ENCODE results near the gene DAPK3.

The DAPK3 gene

DNA sequence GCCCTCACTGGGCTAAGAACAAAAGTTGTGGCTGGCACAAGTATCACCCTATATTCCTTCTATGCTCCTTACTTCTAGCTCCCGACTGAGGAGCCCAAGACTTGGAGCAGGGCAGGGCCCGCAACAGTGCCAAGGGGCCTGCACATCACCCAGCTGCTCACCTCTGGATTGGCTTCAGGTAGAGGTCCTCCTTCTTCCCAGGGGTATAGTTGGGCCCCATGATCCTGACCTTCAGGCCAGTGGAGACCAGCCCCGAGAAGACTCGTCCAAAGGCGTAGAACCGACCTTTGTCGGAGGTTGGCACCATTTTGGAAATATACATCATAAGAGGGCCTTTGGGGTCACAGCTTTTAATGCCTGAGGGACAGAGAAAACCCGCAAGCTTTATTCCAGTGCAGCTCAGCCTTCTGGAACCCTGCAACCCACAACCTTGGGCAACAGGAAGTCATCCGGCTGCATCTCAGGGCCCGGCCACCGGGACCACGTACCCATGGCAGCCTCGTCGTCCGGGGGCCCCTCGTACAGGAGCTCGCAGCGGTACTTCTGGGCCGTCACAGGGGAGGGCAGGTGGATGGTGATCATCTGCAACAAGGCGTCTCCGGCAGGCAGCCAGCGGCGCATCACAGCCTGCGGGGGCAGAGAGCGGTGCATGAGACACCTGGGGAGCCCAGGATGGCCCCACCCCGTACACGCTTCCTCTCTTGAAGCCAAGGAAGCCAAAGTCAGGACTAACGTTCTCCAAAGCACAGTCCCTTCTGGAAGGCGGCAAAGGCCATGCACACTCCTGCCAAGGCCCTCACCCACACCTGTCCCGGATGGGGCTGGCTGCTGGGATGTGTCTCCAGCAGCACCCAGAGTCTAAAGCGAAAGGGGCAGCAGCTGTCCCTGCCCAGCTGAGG, 9.7 kb upstream of the DAPK3 start:
- Histone ChIP-seq H4K20me1 (ENCODE audit: insufficient read depth, low read length) (peaks cover 88% of the 10 kb centered on the region), H3K9ac (ENCODE audit: low read length) (no peak overlapping the region), H3K9me2 (replicated peaks; ENCODE audit: insufficient read depth, low read length) (no peaks in the 10 kb centered on the region), H3K4me1 (ENCODE audit: low read length) (peaks cover 8% of the 10 kb centered on the region), H3K4me3 (ENCODE audit: low read length) (no peak overlapping the region), H3K36me3 (replicated peaks; ENCODE audit: insufficient read depth, low read length) (peaks cover 86% of the 10 kb centered on the region), H3K79me2 (ENCODE audit: low read length) (peaks cover 94% of the 10 kb centered on the region), H3K4me2 (ENCODE audit: low read depth, low read length) (no peak overlapping the region), H2AFZ (ENCODE audit: low read length) (no peak overlapping the region), H3K27me3 (replicated peaks; ENCODE audit: insufficient read depth, low read length) (no peaks in the 10 kb centered on the region), H3F3A (ENCODE audit: insufficient read depth, low read length) (peaks cover 86% of the 10 kb centered on the region), H3K27ac (ENCODE audit: low read length) (no peak overlapping the region), H3K9me3 (replicated peaks; ENCODE audit: insufficient read depth, low read length) (no peaks in the 10 kb centered on the region)
- DNase-seq: no peak
- TF ChIP-seq EZH2 (optimal IDR thresholded peaks at IDR 0.05; ENCODE audit: low read depth, low read length): no peak
- no peak for TF ChIP-seq EZH2phosphoT487 (IDR thresholded peaks at IDR 0.05; ENCODE audit: low read length)
- TF ChIP-seq, protein P1, sequence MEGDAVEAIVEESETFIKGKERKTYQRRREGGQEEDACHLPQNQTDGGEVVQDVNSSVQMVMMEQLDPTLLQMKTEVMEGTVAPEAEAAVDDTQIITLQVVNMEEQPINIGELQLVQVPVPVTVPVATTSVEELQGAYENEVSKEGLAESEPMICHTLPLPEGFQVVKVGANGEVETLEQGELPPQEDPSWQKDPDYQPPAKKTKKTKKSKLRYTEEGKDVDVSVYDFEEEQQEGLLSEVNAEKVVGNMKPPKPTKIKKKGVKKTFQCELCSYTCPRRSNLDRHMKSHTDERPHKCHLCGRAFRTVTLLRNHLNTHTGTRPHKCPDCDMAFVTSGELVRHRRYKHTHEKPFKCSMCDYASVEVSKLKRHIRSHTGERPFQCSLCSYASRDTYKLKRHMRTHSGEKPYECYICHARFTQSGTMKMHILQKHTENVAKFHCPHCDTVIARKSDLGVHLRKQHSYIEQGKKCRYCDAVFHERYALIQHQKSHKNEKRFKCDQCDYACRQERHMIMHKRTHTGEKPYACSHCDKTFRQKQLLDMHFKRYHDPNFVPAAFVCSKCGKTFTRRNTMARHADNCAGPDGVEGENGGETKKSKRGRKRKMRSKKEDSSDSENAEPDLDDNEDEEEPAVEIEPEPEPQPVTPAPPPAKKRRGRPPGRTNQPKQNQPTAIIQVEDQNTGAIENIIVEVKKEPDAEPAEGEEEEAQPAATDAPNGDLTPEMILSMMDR (IDR thresholded peaks at IDR 0.05; ENCODE audit: low read length): no peak

DNA sequence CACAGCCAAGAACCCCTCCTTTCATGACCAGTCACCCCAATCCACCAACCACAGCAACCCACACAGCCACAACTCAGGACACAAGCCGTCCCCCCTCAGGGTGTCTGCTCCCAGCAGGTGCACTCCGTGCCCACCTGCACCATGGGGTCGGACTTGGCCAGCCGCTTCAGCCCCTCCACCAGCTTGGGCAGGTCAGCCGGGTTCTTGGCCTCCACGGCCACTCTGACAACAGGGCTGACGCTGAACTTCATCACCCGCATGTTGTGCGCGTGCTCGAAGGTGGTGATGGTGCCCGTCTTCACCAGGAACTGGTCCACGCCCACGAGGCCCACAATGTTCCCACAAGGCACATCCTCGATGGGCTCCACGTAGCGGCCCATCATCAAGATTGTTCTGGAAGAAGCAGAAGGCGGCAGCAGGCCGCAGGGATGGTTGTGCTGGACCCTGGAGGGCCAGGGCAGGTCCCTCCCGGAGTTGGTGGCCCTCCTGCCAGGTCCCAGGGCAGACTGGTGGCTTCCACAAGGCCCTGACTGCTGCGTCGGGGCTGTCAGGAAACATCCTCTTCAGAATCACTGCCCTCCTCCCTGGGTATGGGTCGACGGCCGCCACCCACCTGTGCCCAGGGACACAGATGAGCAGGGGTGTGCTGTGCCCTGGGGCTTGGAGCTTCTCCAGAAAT, 8.9 kb upstream of the DAPK3 start:
- no peak overlapping the region for H3K27ac ChIP-seq (ENCODE audit: low read length)
- peaks cover 8% of the 10 kb centered on the region for H3K4me1 ChIP-seq (ENCODE audit: low read length)
- H3K9me2 ChIP-seq (replicated peaks; ENCODE audit: insufficient read depth, low read length): no peaks in the 10 kb centered on the region
- H3K79me2 ChIP-seq (ENCODE audit: low read length): peaks cover 93% of the 10 kb centered on the region
- no peaks in the 10 kb centered on the region for H3K27me3 ChIP-seq (replicated peaks; ENCODE audit: insufficient read depth, low read length)
- H3F3A ChIP-seq (ENCODE audit: insufficient read depth, low read length): peaks cover 88% of the 10 kb centered on the region
- DNase-seq: no peak
- H3K4me3 ChIP-seq (ENCODE audit: low read length): no peak overlapping the region
- H3K9me3 ChIP-seq (replicated peaks; ENCODE audit: insufficient read depth, low read length): no peaks in the 10 kb centered on the region
- H3K4me2 ChIP-seq (ENCODE audit: low read depth, low read length): no peak overlapping the region
- peaks cover 92% of the 10 kb centered on the region for H3K36me3 ChIP-seq (replicated peaks; ENCODE audit: insufficient read depth, low read length)
- H2AFZ ChIP-seq (ENCODE audit: low read length): no peak overlapping the region
- no peak for TF ChIP-seq EZH2phosphoT487 (IDR thresholded peaks at IDR 0.05; ENCODE audit: low read length)
- TF ChIP-seq, protein P1 (IDR thresholded peaks at IDR 0.05; ENCODE audit: low read length): no peak
- TF ChIP-seq EZH2 (optimal IDR thresholded peaks at IDR 0.05; ENCODE audit: low read depth, low read length): no peak
- H3K9ac ChIP-seq (ENCODE audit: low read length): no peak overlapping the region
- peaks cover 93% of the 10 kb centered on the region for H4K20me1 ChIP-seq (ENCODE audit: insufficient read depth, low read length)

DNA sequence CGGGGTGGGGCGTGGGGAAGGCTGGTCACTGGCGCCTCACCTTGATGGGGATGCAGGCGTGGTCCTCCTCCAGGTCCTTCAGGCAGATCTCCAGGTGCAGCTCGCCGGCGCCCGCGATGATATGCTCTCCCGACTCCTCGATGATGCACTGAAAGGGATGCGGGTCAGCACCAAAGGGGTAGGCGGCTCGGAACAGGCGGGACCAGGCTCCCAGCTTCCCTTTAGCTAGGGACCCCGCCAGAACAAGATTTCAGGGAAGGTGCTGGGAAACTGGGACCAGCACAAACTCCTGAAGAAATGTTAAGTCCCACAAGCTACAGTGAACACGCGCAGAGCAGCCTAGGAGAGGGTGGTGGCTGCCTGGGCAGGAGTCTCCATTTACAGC, 8.4 kb upstream of the DAPK3 start:
- Histone ChIP-seq H2AFZ (ENCODE audit: low read length) (no peak overlapping the region), H3K36me3 (replicated peaks; ENCODE audit: insufficient read depth, low read length) (peaks cover 88% of the 10 kb centered on the region), H3K9me2 (replicated peaks; ENCODE audit: insufficient read depth, low read length) (no peaks in the 10 kb centered on the region), H3K9ac (ENCODE audit: low read length) (no peak overlapping the region), H3K27ac (ENCODE audit: low read length) (no peak overlapping the region), H3K4me1 (ENCODE audit: low read length) (peaks cover 8% of the 10 kb centered on the region), H3K79me2 (ENCODE audit: low read length) (peaks cover 88% of the 10 kb centered on the region), H3F3A (ENCODE audit: insufficient read depth, low read length) (peaks cover 83% of the 10 kb centered on the region), H4K20me1 (ENCODE audit: insufficient read depth, low read length) (peaks cover 88% of the 10 kb centered on the region), H3K9me3 (replicated peaks; ENCODE audit: insufficient read depth, low read length) (no peaks in the 10 kb centered on the region), H3K4me3 (ENCODE audit: low read length) (no peak overlapping the region), H3K4me2 (ENCODE audit: low read depth, low read length) (no peak overlapping the region), H3K27me3 (replicated peaks; ENCODE audit: insufficient read depth, low read length) (no peaks in the 10 kb centered on the region)
- TF ChIP-seq, protein P1 (IDR thresholded peaks at IDR 0.05; ENCODE audit: low read length): no peak
- TF ChIP-seq EZH2phosphoT487 (IDR thresholded peaks at IDR 0.05; ENCODE audit: low read length): no peak
- TF ChIP-seq EZH2 (optimal IDR thresholded peaks at IDR 0.05; ENCODE audit: low read depth, low read length): no peak
- DNase-seq: no peak
